GM20431 (cell line): ENCODE data around the gene TSC2.
"Not testable (repeated sequence)": the region's sequence is repeated elsewhere in the genome, so short reads cannot be mapped to it uniquely, and the experiment has no call there.

Experiments
- in situ Hi-C: fragments of 300-500 bp; cut with MseI, MboI; formaldehyde crosslinking; loops from one replicate; pipeline ENCODE4 v1.15.0; 2020; ENCODE audit warnings: low sequenced_read_pairs; ENCODE audit not compliant: unreplicated experiment

Gene TSC2

DNA sequence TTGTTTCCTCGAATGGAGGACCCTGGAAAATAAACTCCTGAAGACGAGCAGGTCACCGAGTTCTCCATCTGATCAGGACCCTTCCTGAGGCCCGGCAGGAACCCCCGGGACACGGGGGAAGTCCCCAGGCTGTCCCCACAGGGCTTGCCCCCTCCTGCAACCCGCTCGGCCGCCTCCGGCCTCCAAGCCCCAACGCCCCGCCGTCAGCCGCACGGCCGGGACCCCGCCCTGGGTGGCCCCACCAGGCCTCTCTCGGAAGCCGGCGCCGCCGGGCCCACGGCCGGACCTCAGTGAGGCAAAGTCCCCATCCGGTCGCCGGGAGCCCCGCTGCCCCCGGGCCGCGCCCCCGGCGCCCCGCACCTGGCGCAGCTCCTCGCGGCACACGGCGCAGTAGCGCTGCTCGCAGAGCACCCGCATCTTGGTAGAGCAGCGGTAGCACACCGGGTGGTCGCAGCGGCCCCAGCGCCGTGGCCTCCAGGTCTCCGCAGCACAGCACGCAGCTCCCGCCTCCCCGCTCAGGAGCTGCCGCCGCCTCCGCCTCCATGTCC, 38.5 kb upstream of the TSC2 start:
- in situ Hi-C loops = no loop called here

GRCh38 chr16:2009791-2010510, 37.8 kb upstream of the TSC2 start, which contains the start of gene ZNF598:
ZNF598 (minus strand) TSS chr16:2009821.
- in situ Hi-C loops = no loop called here

- in situ Hi-C loops = not testable (repeated sequence)
Observed at GRCh38 chr16:2011726-2012125, 36.1 kb upstream of the TSC2 start.

DNA sequence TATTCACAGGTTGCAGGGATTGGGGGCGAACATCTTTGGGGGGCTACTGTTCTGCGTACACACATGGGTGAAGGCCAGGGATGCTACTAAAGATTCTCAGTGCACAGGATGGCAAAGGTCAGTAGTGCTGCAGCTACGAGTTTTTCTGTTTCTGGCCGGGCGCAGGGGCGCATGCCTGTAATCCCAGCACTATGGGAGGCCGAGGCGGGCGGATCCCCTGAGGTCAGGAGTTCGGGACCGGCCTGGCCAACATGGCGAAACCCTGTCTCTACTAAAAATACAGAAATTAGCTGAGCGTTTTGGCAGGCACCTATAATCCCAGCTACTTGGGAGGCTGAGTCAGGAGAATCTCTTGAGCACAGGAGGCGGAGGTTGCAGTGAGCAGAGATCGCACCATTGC, 34.3 kb upstream of the TSC2 start:
- in situ Hi-C loops = no loop called here

GRCh38 chr16:2015117-2015946, 32.5 kb upstream of the TSC2 start:
- in situ Hi-C loops = no loop called here

DNA sequence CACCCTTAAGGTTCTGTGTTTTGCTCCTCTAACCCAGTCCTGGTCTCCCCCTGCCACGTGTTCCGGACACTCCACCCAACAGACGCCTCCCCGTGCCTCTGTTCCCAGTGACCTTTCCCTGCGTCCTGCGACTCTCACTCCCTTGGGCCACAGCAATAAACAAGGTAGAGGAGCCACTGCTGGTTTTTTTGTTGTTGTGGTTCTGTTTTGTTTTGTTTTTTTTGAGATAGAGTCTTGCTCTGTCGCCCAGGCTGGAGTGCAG, 31.9 kb upstream of the TSC2 start:
- in situ Hi-C loops = no loop called here

GRCh38 chr16:2016407-2016922, 31.3 kb upstream of the TSC2 start:
- in situ Hi-C loops = no loop called here

DNA sequence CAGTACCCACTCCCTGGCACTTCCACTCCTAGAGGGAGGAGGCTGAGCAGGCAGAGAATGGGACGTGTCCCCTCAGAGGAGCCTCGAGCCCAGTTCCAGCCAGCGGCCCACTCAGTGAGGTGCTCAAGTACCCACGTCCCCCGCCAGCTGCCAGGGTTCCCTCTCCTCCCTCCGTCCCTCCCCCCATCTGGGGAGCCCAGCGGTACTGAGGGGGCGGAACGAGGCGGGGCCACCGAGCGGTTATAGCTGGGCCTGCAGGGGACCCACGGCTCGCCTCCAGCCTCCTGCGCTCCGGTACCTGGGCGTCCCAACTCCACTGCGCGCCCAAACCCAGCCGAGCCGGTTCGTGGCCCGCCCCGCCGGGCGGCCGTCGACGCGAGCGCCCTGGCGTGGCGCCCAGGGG, 28.3 kb upstream of the TSC2 start, which contains the start of gene NPW:
Gene NPW (plus strand): TSS at position 268 of the 403 bp plus-strand sequence.
- in situ Hi-C loops = no loop called here

DNA sequence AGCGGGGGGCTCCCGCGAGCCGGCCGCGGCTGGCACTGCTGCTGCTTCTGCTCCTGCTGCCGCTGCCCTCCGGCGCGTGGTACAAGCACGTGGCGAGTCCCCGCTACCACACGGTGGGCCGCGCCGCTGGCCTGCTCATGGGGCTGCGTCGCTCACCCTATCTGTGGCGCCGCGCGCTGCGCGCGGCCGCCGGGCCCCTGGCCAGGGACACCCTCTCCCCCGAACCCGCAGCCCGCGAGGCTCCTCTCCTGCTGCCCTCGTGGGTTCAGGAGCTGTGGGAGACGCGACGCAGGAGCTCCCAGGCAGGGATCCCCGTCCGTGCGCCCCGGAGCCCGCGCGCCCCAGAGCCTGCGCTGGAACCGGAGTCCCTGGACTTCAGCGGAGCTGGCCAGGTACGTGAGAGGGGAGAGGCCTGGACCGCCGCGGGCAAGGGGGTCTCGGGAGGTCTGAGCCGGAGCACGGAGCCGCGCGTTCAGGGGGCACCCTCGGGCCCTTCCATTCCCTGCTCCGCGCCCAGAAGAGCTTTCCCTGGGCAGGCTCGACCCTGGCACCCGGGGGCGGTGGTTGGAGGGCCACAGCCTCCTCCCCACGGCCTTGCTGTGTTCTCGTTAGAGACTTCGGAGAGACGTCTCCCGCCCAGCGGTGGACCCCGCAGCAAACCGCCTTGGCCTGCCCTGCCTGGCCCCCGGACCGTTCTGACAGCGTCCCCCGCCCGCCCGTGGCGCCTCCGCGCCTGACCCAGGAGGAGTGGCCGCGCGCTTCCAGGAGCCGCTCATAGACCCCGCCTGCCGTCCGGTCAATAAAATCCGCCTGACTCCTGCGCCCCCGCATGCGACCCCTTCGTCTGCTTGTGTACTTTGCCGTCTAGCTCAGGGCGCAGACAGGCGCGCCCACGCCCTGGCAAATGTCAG, 27.6 kb upstream of the TSC2 start:
- in situ Hi-C loops = loop anchor here (10.0 kb wide), 1 partner anchor 125 kb away; the partner anchor contains the start of gene RAB26

DNA sequence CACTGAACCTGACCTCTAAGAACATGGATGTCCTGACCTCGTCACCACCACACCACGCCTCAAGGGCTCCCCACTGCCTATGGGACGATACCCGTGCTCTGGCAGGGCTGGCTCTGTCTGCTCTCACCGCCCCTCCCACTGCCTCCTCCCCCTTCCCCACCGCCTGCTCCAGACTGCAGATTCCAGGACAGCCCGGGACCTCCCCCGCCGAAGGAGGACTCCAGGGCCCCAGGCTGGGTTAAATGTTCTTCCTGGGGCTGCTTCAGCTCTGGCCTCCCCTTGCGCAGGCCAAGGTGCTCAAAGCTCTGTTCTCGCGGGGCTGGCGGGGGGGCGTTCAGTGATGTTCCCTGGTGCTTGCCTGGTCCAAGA, 25.1 kb upstream of the TSC2 start:
- in situ Hi-C loops = loop anchor here (10.0 kb wide), 1 partner anchor 122 kb away; the partner anchor contains the start of gene RAB26

GRCh38 chr16:2023092-2024031, 24.4 kb upstream of the TSC2 start:
- in situ Hi-C loops = loop anchor here (10.0 kb wide), 1 partner anchor 121 kb away; the partner anchor contains the start of gene RAB26

GRCh38 chr16:2024032-2024420, 23.8 kb upstream of the TSC2 start:
- in situ Hi-C loops = loop anchor here (10.0 kb wide), 1 partner anchor 121 kb away; the partner anchor contains the start of gene RAB26

DNA sequence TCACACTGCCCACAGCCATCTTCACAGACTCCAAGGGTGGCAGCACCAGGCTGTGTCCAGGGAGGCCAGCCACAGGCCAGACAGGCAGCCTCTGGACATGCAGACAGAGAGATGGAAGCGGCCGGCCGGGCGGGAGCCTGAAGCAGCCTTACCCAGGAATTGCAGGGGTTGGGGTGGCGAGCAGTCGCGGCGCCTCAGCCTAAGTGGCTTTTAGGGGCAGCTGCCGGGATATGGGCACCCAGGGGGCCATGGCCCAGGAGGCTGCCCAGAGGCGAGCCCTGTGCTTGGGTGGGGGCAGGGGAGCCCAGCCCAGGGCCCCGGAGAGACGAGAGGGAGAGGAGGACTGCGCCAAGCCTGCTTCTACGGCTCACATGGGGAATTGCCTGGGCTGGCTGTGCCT, 22.5 kb upstream of the TSC2 start:
- in situ Hi-C loops = loop anchor here (10.0 kb wide), 1 partner anchor 120 kb away; the partner anchor contains the start of gene RAB26

- in situ Hi-C loops = loop anchor here (10.0 kb wide), 1 partner anchor 119 kb away; the partner anchor contains the start of gene RAB26
Observed at GRCh38 chr16:2025878-2026460, 21.8 kb upstream of the TSC2 start.

DNA sequence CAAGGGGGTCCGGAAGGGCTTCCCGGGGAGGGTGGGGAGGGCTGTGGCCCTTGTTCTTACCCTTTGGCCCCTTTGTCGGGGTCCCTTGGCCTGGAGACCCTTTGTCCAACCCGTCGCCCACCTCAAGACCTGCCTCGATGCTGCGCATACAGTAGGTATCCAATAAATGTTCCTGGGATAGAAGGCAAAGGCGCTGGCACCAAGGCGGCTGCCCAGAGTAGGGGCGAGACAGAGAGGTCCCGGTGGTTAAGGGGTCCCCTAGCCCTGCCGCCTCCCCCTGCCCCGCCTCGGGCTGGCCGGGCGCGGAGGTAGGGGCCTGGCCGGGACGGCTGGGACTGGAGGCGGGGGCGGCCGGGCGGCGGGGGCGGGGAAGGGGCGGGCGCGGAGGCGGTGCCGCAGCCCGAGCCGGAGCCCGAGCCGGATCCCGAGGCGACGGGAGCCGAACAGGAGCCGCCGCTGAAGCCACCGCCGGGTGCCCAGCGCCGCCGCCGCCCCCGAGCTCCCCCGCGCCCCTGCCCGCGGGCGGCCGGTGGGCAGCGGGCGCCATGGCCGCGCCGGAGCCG, 21.2 kb upstream of the TSC2 start, which contains the start of gene NHERF2:
Gene NHERF2 (plus strand): TSS at position 442 of the 563 bp plus-strand sequence. CDS start 104 bp downstream, at position 546.
- in situ Hi-C loops = loop anchor here (10.0 kb wide), 1 partner anchor 118 kb away; the partner anchor contains the start of gene RAB26

- in situ Hi-C loops = loop anchor here (10.0 kb wide), 1 partner anchor 117 kb away; the partner anchor contains the start of gene RAB26
Observed at GRCh38 chr16:2027024-2028010, 20.5 kb upstream of the TSC2 start.
